ENCODE results near the gene PIP4K2C. TPM values are rescaled to one million over a fixed set of nuclear protein-coding genes. Genes with fewer than 3 reads are reported as not detected.
"Not testable (repeated sequence)": the region's sequence is repeated elsewhere in the genome, so short reads cannot be mapped to it uniquely, and the experiment has no call there.

Gene PIP4K2C
- total RNA-seq, 1 donor from 2014 or later: 31.0 TPM

DNA sequence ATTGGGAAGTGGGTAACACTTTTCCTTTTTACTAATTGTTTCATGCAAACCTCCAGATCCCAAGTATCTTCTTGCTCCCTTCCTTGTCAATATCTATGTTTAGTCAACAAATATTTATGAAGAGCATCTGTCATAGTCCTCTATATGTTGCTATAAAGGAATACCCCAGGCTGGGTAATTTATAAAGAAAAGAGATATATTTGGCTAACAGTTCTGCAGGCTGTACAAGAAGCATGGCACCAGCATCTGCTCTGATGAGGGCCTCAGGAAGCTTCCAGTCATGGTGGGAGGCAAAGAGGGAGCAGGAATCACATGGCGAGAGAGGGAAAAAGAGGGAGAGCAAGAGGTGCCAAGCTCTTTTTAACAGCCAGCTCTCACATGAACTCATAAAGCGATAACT is 36.5 kb upstream of the PIP4K2C start:
- Histone ChIP-seq H3K4me3 (no peak overlapping the region), H3K4me1 (peaks cover 4% of the 10 kb centered on the region), H3K27ac (no peak overlapping the region), H3K36me3 (no peaks in the 10 kb centered on the region), H3K27me3 (peaks cover 12% of the 10 kb centered on the region), H3K9me3 (no peaks in the 10 kb centered on the region)
- ATAC-seq (no peak), DNase-seq (peak; percentile 2)
- TF ChIP-seq CTCF (IDR thresholded peaks at IDR 0.05): no peak
- intact Hi-C loops (cut with DNase I): no loop called here

DNA sequence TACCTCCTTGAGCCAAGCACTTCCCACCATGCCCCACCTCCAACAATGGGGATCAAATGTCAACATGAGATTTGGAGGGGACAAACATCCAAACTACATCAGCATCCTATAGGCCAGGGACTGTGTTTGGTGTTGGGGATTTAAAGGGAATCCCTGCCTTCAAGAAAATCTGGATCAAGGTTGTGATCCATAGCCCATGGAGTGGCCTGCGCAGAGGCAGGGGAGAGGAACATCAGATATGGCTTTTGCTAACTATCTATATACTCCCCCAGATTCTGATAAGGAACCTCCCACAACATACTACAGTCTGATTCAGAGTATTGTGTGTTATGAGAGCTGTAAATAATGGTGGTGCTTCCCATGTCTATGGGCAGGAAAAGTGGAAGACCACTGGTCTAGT is 36.1 kb upstream of the PIP4K2C start:
- intact Hi-C loops (cut with DNase I): no loop called here
- TF ChIP-seq CTCF (IDR thresholded peaks at IDR 0.05): no peak
- no peak for ATAC-seq
- peak; percentile 3 for DNase-seq
- H3K4me3 ChIP-seq: no peak overlapping the region
- H3K27me3 ChIP-seq: peaks cover 9% of the 10 kb centered on the region
- H3K36me3 ChIP-seq: no peaks in the 10 kb centered on the region
- H3K4me1 ChIP-seq: peaks cover 3% of the 10 kb centered on the region
- no peaks in the 10 kb centered on the region for H3K9me3 ChIP-seq
- H3K27ac ChIP-seq: no peak overlapping the region

GRCh38 chr12:57558864-57559263 is 32.1 kb upstream of the PIP4K2C start:
- no peak for ATAC-seq
- H3K27ac ChIP-seq: no peak overlapping the region
- no peak overlapping the region for H3K4me3 ChIP-seq
- DNase-seq: no peak
- no peak for TF ChIP-seq CTCF (IDR thresholded peaks at IDR 0.05)
- no peaks in the 10 kb centered on the region for H3K4me1 ChIP-seq
- H3K36me3 ChIP-seq: no peaks in the 10 kb centered on the region
- H3K27me3 ChIP-seq: no peaks in the 10 kb centered on the region
- intact Hi-C loops (cut with DNase I): no loop called here
- H3K9me3 ChIP-seq: no peaks in the 10 kb centered on the region

- DNase-seq (no peak), ATAC-seq (no peak)
- Histone ChIP-seq H3K9me3 (no peaks in the 10 kb centered on the region), H3K36me3 (no peaks in the 10 kb centered on the region), H3K27me3 (no peaks in the 10 kb centered on the region), H3K4me3 (no peak overlapping the region), H3K4me1 (no peaks in the 10 kb centered on the region), H3K27ac (no peak overlapping the region)
- intact Hi-C loops (cut with DNase I): no loop called here
- TF ChIP-seq CTCF (IDR thresholded peaks at IDR 0.05): no peak
Measured at GRCh38 chr12:57560516-57560915, 30.5 kb upstream of the PIP4K2C start.

DNA sequence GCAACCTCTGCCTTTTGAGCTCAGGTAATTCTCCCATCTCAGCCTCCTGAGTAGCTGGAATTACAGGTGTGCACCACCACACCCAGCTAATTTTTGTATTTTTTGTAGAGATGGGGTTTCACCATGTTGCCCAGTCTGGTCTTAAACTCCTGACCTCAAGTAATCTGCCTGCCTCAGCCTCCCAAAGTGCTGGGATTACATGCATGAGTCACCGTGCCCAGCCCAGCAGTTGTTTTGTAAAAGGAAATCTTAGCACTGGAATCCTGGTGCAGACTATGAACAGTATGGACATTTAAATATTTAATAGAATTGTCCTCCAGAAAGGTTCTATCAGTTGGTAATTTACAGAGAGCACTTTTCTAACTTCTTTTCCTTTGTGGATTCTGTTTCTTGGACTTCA is 29.9 kb upstream of the PIP4K2C start:
- H3K27ac ChIP-seq; ATAC-seq; intact Hi-C loops (cut with DNase I): not testable (repeated sequence)

DNA sequence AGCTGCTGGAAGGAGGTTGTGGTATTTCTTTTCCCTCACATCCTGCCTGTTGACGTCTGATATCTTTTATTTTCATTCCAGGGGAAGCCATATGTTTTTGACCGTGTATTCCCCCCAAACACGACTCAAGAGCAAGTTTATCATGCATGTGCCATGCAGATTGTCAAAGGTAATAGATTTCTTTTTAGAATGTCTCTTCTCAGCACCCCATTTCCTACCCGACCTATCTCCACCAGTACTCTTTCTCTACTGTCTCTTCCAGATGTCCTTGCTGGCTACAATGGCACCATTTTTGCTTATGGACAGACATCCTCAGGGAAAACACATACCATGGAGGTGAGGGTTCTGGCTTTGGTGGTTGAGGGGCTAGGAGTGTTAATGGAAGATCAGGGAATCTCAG is 27.6 kb upstream of the PIP4K2C start:
- ATAC-seq (no peak), DNase-seq (no peak)
- Histone ChIP-seq H3K27ac (no peak overlapping the region), H3K27me3 (no peaks in the 10 kb centered on the region), H3K36me3 (no peaks in the 10 kb centered on the region), H3K4me3 (no peak overlapping the region), H3K4me1 (no peaks in the 10 kb centered on the region), H3K9me3 (no peaks in the 10 kb centered on the region)
- TF ChIP-seq CTCF (IDR thresholded peaks at IDR 0.05): no peak
- intact Hi-C loops (cut with DNase I): no loop called here

More for the DNA sequence above, 29.9 kb upstream of the PIP4K2C start:
- H3K4me1 ChIP-seq, H3K36me3 ChIP-seq, DNase-seq, H3K9me3 ChIP-seq, H3K27me3 ChIP-seq, H3K4me3 ChIP-seq: not testable (repeated sequence)
